ENCODE data around the gene PEX10.

The PEX10 gene

GRCh38 chr1:2447276-2448097 is 35.1 kb upstream of the PEX10 start:
- TF ChIP-seq ZFX (IDR thresholded peaks at IDR 0.05), result no peak
- no peak for TF ChIP-seq CTCF (conservative IDR thresholded peaks at IDR 0.05)
- no peak overlapping the region for H3K27ac ChIP-seq

GRCh38 chr1:2446861-2447260 is 34.5 kb upstream of the PEX10 start:
- H3K27ac ChIP-seq, result no peak overlapping the region

GRCh38 chr1:2446394-2446793 is 34.0 kb upstream of the PEX10 start:
- no peak for TF ChIP-seq ZFX (IDR thresholded peaks at IDR 0.05)

More at GRCh38 chr1:2446861-2447260, 34.5 kb upstream of the PEX10 start:
- TF ChIP-seq ZFX (IDR thresholded peaks at IDR 0.05), result no peak
- TF ChIP-seq CTCF (conservative IDR thresholded peaks at IDR 0.05), result no peak

GRCh38 chr1:2445823-2446215 is 33.5 kb upstream of the PEX10 start:
- TF ChIP-seq ZFX (IDR thresholded peaks at IDR 0.05), result no peak
- H3K27ac ChIP-seq, result no peak overlapping the region

More at GRCh38 chr1:2446394-2446793, 34.0 kb upstream of the PEX10 start:
- no peak overlapping the region for H3K27ac ChIP-seq

- TF ChIP-seq CTCF (conservative IDR thresholded peaks at IDR 0.05) (no peak), ZFX (IDR thresholded peaks at IDR 0.05) (no peak)
- no peak overlapping the region for H3K27ac ChIP-seq
Observed at GRCh38 chr1:2445162-2445822, 32.9 kb upstream of the PEX10 start.

- TF ChIP-seq ZFX (IDR thresholded peaks at IDR 0.05) (no peak), CTCF (conservative IDR thresholded peaks at IDR 0.05) (no peak)
- no peak overlapping the region for H3K27ac ChIP-seq
Observed at GRCh38 chr1:2444138-2444591, 31.8 kb upstream of the PEX10 start.

- no peak for TF ChIP-seq ZFX (IDR thresholded peaks at IDR 0.05)
- no peak for TF ChIP-seq CTCF (conservative IDR thresholded peaks at IDR 0.05)
Observed at GRCh38 chr1:2443277-2444137, 31.1 kb upstream of the PEX10 start.

GRCh38 chr1:2442661-2443060 is 30.3 kb upstream of the PEX10 start:
- TF ChIP-seq ZFX (IDR thresholded peaks at IDR 0.05) (no peak), CTCF (conservative IDR thresholded peaks at IDR 0.05) (no peak)
- no peak overlapping the region for H3K27ac ChIP-seq

More at GRCh38 chr1:2443277-2444137, 31.1 kb upstream of the PEX10 start:
- no peak overlapping the region for H3K27ac ChIP-seq

All from C4-2B (cell line).